ENCODE results near the gene C2CD4A. TPM values are rescaled to one million over a fixed set of nuclear protein-coding genes. Genes with fewer than 3 reads are reported as not detected.

C2CD4A gene
- total RNA-seq, 1 donor from 2014 or later, result 0.35 TPM

DNA sequence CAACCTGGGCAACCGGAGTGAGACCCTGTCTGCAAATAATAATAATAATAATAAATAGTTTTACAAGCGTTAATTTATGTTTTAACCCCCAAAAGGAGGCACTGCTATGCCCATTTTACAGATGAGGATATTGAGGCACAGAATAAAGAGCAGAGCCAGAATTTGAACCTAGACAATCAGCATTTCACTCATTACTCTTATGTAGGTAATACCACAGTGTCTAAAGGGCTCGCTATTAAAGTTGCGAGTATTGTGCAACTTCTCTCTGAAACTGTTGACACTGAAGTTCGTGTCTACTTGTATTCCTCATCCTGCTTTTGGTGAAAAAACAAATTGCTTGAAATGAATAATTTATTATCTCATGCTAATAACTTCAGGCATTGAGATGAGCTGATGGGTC, 2.8 kb downstream of the C2CD4A start:
- DNase-seq (ENCODE audit: low read depth), result no peak
- no peak overlapping the region for H3K4me3 ChIP-seq (ENCODE audit: low read depth, low read length)
- TF ChIP-seq, protein P1, sequence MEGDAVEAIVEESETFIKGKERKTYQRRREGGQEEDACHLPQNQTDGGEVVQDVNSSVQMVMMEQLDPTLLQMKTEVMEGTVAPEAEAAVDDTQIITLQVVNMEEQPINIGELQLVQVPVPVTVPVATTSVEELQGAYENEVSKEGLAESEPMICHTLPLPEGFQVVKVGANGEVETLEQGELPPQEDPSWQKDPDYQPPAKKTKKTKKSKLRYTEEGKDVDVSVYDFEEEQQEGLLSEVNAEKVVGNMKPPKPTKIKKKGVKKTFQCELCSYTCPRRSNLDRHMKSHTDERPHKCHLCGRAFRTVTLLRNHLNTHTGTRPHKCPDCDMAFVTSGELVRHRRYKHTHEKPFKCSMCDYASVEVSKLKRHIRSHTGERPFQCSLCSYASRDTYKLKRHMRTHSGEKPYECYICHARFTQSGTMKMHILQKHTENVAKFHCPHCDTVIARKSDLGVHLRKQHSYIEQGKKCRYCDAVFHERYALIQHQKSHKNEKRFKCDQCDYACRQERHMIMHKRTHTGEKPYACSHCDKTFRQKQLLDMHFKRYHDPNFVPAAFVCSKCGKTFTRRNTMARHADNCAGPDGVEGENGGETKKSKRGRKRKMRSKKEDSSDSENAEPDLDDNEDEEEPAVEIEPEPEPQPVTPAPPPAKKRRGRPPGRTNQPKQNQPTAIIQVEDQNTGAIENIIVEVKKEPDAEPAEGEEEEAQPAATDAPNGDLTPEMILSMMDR (conservative IDR thresholded peaks at IDR 0.05; ENCODE audit: low read depth, low read length), result no peak

DNA sequence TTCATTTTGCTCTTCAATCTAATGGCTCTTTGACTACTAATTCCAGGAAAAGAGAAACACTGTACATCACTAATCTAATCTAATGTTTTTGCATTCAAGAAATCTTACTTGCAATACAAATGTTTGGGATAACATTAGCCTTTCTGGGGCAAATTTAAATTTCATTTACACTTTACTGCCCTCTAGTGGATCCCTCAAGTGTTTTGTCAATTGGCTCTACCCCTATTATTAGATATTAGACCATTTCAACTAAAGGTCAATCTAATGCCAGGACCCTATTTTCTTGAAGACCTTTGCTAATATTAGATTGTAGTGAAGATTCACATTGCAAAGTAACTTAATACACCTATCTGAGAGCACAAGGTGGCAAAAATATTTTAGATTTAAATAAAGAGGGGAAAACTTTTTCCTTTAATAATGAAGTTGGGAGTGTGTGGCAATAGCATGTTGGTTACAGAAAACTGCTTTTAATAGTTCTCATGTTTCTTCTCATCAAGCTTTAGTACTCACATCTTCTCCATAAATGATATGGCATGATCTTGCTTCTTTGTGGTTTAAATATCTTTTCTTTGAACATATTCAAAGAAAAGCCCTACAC, 5.0 kb downstream of the C2CD4A start:
- DNase-seq (ENCODE audit: low read depth), result no peak
- no peak overlapping the region for H3K4me3 ChIP-seq (ENCODE audit: low read depth, low read length)
- TF ChIP-seq, protein P1 (conservative IDR thresholded peaks at IDR 0.05; ENCODE audit: low read depth, low read length), result peak; percentile 68

DNA sequence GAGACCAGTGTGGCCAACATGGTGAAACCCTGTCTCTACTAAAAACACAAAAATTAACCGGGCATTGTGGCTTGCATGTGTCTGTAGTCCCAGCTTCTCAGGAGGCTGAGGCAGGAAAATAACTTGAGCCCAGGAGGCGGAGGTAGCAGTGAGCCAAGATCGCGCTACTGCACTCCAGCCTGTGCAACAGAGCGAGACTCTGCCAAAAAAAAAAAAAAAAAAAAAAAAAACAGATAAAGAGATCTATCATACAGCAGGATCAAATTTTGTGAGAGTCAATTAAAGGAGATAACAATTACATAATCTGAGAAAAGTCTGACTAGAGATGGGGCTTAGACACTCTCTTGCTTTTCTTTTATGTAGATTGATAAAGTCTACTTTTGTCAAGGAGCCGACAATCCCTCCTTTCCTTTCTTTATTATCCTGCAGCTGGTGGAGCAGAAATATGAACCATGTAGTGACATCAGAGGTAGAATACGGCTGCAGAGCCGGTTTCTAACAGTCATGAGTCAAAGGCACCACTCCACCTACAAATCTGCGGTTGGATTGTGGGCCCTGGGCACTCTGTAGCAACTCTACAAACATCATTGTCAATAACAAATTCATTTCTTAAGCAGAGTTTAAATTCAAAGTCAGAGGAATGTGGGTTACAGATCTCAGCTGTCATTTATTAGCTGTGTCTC, 9.0 kb downstream of the C2CD4A start:
- TF ChIP-seq, protein P1 (conservative IDR thresholded peaks at IDR 0.05; ENCODE audit: low read depth, low read length), result no peak
- no peak for DNase-seq (ENCODE audit: low read depth)
- H3K4me3 ChIP-seq (ENCODE audit: low read depth, low read length), result no peak overlapping the region

DNA sequence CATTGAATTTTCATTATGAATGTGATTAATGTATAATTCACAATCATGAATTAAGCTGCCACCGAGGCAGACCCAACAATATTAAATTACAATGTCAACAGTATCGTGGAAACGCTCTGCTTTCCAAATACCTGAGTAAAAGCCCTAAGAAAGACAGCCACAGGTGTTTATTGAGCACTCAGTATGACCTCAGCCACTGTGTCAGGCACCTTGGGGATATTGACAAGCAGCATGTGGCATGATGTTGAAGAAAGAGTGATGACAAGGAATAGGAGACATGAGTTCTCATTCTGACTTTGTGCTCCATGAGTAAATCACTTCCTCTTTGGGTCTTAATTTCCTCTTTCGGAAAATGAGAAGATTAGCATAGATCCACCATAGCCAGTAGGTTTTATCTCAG, 12.8 kb downstream of the C2CD4A start:
- H3K4me3 ChIP-seq (ENCODE audit: low read depth, low read length), result no peak overlapping the region
- no peak for DNase-seq (ENCODE audit: low read depth)
- TF ChIP-seq, protein P1 (conservative IDR thresholded peaks at IDR 0.05; ENCODE audit: low read depth, low read length), result no peak

DNA sequence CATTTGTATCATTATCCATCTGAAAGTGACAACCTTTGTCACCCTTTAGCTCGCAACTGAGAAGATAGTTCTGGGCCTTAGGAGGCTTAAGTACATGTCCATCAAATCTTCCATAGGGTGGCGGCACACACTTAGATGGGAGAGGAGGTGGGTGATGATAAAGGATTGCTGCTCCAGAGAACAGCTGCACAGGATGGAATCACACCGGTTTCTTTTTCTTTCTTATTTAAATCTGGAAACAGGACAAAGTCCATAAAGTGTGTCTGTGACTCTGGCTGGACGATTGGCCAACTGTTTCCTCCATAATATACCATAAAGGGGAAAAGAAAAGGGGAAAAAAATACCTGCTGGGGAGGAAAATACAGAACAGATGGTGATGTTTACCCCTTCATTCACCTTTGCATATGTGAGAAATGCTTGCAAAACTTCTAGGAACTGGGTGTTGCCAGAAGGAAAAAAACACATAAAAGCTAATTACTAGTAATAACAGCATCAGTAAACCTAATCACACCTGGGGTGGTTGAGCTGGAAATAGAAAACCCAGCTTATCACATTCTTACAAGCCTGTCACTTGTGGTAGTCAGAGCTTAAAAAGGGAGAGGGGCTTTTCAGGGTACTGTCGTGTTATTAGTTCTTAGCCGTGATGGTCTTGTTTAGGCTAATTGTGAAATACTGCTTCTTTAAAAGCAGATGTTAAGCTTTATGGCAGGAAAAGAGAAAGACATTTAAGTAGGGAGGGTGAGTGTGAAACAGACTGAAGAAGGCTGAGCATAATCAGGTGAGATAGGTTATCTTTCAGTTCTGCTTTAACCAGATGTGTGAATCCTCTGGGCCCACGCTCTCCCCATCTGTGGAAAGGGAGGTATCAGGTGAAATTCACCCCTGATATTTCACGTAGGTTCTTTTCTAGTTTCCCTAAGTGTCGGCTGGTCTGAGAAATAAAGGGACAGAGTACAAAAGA, 16.7 kb downstream of the C2CD4A start:
- no peak for DNase-seq (ENCODE audit: low read depth)
- TF ChIP-seq, protein P1 (conservative IDR thresholded peaks at IDR 0.05; ENCODE audit: low read depth, low read length), result no peak
- no peak overlapping the region for H3K4me3 ChIP-seq (ENCODE audit: low read depth, low read length)

DNA sequence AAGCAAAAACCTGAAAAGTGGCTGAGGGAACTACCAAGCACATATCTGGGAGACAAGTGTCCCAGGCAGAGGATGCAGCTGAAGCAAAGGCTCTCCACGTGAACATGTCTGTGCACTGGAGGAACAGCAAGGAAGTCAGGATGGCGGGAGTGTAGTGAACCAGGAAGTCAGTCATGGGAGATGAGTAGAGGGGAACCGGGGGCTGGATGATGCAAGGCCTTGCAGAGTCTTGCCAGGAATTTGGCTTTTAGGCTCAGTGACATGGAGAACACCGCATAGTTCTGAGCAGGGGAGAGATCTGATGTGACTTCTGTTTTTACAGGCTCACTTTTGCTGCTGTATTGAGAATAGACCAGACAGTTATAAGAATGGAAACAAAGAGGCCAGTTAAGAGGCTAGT, 19.0 kb downstream of the C2CD4A start:
- DNase-seq (ENCODE audit: low read depth), result peak; percentile 59
- H3K4me3 ChIP-seq (ENCODE audit: low read depth, low read length), result no peak overlapping the region
- TF ChIP-seq, protein P1 (conservative IDR thresholded peaks at IDR 0.05; ENCODE audit: low read depth, low read length), result no peak

Data from epithelial cell of proximal tubule (primary cell).